HG03280 (cell line): ENCODE data around the gene DUSP10.
A peak's percentile ranks its signal among the peaks of the same experiment; 100 is the strongest.

Source experiments
- ATAC-seq: cut with Tn5 transposase; IDR thresholded peaks from one replicate; pipeline ENCODE4 v1.9.1; 2021; ENCODE audit warnings: mild to moderate bottlenecking, moderate library complexity; ENCODE audit not compliant: unreplicated experiment

DUSP10 gene

DNA sequence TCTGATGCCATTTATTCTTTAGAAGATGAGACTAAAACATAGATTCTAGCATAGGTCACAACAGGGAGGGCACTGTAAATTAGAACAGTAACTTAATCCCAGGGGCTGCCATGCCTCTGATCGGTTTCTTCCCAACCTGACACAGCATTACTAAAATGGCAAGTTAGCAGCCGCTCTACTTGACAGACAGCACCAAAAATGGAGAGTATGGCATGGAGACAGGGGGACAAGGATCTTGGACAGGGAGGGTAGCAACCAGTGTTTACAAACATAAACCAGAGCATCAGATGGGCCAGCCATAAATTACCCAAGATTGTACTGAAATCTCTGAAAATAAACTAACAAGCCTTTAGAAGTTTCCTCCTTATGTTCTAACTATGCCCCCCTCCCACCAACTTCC is 5.9 kb downstream of the DUSP10 start:
- no peak for ATAC-seq

DNA sequence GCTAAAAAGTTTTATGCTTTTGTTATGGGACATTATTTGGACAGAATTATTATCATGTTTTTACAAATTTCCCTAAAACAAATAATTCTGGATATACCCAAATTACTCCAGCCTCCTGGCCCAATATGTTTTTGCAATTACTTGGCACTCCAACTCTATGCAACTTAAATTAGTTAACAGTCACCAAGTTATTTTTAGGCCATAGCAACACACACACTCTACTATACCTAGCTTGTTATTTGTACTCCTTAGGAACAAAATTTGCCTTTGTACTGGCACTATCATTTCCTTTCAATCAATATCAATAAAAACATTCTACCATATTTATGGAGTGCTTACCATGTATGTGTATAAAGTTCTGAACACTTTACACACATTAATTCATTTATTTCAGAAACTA is 7.7 kb downstream of the DUSP10 start:
- no peak for ATAC-seq

DNA sequence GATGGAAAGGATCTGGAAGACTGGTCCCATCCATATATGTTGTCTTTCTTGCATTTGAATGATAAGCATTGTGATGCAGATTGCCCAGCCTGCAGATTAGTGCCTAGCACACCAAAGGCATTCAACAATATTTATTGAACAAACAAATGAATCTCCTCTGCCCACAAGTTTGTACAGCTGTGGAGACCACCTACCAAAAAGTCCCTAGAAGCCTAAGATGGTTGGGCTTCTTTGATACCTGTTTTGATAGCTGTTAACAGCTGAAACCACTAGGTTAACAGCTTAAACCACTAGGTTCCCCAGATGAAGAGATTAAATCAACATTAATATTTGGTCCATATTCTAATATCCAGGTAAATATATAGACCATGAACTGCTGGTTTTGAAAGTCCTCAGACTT is 9.8 kb downstream of the DUSP10 start:
- no peak for ATAC-seq

DNA sequence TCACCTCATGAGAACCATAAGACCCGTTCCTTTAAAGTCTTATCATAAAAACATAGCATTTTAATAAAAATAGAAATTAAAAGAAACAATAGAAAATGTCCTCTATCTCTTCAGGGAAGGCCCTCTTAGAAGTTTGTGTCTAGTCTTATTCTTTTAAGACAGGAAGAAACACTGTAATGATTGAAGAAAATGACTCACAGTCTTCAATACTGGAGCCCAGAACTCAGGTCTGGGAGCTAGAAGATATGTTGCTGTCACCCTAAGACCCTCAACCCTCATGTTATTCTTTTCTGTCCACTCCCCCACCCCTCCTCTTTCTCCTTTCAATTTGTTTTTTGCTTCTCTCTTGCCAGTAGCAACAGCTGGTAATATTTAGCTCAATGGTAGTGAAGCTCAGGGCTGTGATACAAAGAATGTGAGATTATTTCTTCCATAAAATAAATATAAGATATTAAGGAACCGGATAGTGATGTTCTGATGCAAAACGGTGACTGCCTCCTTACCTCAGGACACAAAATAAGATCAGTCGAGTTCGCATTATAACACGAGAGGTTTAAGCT is 12.0 kb downstream of the DUSP10 start:
- ATAC-seq = no peak

DNA sequence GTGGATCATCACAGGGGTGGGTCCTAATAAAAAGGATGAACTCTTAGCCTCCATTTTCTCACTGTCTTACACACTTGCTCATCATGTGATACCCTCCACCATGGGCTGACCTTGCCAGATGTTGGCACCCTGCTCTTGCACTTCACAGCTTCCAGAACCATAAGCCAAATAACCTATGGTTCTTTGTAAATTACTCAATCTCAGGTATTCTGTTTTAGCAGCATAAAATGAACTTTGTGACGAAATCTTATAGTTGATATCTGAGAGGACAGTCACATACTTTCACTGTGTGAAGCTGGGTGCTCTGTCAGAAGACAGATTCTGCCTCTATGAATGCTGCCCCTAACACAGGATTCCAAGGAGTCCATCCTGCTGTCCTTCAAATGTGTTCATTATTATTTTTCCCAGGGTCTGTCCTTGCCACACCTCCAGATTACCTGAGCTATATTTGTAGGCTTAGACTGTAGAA is 13.8 kb downstream of the DUSP10 start:
- ATAC-seq = no peak

DNA sequence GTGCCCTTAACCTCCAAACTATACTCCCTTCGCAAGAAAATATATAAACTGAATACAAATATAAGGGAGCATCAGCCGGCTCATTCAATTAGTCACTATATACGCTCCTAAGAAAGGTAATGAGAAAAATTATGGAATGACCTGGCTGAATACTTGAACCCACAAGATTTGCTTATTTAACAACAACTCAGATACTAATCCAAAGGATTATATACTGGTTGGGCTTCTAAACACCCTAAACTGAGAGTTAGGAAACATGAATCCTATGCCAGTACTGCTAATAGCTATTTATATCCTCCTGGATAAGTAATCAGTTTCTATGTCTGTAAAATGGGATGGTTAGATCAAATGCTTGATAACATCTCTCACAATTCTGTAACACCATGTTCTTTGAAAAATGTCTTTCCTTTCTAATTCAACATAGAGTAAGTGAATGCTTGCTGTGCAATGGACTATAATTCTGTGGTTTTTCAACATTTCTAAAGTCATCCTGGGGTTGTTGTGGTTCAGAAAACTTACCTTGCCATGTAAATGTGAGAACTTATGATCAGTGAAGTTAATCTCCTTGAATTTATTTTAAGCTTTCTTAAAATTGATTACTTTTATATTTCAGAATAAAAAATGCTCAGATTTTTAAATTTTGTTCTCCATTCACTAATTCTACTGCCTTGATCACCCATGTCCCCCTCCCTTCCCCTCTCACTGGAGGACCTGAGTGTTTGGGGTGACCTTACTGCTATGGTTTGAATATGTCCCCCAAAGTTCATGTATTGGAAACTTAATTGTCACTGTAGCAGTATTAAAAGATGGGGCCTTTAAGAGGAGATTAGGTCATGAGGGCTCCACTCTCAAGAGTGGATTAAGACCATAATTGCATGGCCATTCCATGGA is 14.5 kb downstream of the DUSP10 start:
- no peak for ATAC-seq

DNA sequence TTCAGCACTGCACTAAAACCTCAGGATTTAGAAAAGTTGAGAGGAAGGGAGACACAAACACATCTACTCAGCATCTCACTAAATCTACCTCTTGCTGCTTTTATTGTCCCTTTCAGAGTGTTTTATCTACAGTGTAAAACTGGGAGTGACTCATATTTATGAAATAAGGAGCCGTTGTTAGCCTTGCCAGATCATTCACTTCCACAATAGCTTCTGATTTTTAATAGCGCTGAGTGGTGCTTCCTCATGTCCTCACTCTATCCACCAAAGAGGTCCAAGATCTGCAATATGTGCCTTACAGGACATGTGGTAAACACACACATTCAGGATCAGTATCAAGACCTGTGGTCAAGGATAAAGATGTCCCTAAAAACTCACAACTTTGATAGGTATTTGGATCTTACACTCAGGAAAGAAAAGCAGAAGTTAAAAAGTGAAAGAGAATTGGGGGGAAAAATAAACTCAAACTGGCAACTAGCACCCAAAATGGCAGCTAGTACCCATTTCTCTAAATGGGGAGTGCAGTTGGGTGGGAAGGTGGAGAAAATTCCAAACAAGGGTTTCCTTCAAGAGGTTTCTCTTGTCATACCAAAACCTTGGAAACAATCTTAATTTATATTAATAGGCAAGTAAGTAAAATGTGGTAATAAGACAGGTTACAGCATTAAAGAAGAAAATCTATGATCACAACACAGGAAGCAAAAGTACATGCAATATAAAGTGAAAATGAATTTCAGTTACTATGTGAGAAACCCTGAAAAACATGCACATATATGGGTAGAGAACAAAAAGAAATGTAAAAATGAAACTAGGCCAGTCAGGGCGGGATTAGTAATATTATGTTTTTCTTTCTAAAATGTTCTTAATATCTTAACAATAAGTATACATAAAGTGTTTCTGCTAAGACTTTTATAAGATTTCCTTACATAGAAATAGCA is 15.9 kb downstream of the DUSP10 start:
- ATAC-seq = peak; percentile 81

DNA sequence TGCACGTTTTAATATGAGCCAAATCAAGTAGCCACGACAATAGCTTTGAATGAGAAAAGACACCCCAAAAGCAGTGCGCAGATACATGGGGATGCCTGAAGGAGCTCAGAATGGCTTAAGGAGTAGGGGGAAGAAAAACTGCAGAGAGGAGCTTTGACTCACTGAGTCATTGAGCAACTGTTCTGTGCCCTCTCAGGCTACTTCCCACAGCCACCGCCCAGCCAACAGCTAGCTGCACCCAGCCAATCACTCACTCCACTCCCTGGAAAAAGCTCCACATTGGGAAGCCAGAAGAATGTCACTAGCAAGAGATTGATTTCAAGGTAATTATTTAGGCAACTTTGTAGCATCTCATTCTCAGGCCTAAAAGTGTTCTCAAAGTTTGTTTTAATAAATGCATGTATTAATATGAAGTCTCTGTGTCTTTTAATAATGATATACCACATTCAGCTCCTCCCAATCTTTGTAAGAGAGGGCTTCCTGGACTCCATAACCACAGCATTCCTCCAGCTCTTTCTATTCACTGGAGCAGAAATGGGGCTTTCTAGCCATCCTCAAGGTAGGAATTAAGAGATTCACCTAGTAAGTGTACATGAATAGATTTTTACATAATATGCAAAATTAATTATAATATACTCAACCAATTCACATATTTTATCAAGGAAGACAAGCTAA is 16.8 kb downstream of the DUSP10 start:
- ATAC-seq = no peak

DNA sequence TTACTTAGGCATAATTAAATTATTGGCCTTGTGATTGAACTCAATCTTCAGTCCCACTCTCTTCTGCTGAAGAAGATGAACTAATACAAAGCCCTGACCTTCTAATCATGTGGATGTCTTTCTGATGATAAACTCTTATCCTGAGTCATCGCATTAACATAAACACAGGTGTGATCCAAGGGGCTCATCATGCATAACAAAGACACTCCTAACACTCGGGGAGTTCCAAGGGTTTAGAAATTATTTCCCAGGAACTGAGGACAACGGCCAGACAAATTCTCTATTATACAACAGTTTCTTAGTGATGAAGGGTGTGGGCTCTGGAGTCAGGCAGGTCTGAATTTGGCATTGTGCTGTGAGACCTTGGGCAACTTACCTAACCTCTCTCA is 18.0 kb downstream of the DUSP10 start:
- ATAC-seq = no peak

DNA sequence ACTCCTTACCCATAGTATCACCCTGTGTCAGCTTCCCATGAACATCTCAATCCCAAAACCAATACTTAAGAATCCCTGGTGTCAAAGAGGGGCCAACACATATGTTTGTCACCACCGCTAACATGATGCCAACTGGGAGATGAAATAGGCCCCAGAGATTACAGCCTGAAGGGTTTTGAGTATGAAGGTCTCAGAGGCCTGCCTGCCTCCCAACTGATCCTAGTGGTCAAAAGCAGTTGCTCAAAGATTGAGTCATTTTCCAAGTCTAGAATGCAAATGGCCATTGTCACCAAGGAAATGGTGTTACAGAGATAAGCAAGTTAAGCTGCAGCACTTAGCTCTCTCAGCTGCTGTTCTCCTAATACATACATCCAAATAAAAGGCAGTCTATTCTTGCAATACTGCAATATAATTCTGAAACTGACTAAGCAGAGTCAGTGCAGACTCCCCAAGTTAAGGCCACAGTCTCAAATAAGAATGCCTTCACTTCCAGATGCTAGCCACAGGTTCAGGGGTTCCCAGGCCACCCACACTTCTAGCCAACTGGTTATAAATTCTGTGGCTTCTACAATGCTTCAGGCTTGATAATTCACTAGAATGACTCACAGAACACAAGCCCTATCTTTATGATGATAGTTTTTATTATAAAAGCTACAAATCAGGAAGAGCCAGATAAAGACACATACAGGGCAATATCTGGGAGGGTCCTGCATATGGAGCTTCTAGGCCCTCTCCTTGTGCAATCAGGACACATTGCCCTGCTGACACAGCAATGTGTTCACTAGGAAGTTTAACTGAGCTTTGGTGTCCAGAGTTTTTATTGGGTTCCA is 18.7 kb downstream of the DUSP10 start:
- no peak for ATAC-seq

DNA sequence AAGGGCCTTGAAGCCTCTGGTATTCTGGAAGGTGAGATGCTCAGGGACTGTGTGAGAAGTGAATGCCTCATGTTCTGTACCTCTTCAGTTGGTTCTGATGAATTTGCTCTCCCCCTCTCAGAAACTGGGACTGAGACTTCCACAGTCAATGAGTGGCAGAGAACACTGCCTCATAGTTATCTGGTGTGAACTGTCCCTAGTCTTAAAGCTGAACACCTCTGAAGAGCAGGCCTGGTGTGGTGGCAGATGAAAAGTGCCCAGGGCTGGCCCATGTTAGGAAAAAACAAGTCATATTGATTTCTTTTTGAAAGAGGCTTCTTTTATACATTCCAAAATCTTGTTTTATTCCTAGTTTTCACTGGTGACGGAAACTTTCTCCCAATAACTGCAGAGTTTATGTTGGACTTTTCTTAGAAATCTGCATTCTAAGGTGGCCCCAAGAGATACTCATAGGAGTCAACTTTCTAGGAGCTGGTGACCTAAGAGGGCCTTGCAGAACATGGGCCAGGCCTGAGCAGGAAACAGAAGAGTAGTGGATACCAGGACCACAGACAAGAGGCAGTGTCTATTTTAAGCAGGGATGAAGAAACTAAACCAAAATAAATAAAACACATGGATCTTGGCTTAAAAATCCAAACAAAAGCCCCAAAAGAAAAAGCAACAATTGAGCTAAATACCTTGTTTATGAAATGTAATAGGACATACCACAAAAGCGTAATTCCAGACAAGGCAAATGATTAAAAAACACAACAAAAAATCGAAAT is 19.5 kb downstream of the DUSP10 start:
- no peak for ATAC-seq

DNA sequence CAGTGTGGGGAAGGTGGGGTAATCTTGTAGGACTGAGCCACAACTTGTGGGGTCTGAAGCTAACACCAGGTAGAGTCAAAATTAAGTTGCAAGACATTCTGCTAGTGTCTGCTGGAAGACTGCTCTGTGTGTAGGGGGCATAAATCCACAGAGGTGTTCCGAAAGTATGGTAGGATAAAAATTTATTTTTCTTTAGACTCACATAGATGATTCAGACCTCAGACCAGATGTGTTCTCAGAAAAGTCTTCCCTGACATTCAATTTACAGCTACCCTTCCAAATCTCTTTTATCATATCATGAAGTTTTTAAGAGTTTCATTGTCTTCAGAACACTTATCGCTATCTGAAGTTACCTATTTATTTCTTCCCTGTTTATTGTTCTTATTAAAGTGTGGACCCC is 21.3 kb downstream of the DUSP10 start:
- ATAC-seq = no peak

DNA sequence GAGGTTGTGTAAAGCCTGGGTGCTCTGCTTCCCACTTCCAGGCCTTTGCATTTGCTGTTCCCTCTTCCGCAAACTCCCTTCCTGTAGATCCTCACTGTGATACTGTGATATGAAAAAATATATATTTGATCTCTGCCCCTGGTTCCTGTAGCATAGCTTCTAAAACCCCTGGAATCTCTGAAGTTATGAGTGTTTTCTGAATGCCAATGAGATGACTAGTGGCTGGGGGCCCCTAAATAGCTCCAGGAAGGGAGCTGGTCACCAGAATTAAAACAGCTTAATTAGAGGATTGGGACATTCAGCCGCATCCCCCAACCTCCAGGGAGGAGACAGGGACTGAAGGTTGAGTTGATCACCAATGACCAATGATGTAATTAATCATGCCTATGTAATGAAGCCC is 21.9 kb downstream of the DUSP10 start:
- ATAC-seq = no peak

DNA sequence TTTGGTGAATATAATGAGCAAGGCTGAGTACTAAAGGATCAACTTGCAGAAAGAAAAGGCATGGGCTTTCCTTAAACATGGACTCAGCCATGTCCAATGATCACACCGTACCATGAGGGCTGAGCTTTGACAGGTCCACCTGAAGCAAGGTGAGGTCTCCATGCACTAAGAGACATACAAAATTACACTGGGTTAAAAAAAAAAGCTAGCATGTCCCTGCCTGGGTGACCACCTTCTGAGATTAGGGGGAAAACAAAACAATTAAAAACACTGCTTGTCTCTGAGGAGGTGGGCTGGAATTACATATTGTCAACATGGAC is 22.7 kb downstream of the DUSP10 start:
- no peak for ATAC-seq

DNA sequence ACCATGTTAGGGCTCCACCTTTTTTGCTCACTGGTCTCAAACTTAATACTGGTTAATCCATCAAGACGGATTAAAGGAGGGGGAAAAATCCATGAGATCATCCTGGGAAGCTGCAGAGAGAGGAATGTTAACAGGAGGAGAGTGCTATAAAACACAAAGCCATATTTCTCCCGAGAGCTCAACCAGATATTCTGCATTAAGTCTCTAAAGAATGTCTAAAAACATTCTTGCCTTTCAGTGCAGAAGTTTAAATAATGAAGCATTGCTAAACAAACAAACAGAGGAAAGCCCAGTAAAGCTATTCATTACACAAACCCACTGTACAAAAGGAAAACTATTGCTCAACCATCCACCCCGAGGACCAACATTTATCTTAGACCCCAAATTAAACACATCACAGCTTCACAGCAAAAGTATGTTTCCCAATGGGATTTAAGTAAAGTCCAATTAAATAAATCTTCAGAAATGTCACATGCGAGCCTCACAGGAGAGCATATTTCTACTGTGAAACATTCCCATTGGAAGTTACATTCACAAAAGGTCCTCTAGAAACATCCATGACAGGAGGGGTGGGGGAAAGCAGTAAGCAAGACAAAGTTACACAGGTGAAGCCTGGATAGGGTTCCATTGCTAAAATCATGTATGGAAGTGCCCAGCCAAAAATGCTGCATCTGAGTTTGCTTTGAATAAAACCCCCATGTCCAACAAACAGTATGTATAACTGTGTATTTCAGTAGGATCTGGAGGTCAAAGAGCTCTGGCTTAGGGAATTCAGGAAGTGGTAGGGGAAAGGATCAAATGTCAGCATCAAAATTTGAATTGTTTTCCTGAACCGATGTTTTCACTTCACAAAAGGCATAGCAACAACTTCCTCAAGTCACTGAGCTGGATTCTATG is 23.3 kb downstream of the DUSP10 start:
- ATAC-seq = no peak

DNA sequence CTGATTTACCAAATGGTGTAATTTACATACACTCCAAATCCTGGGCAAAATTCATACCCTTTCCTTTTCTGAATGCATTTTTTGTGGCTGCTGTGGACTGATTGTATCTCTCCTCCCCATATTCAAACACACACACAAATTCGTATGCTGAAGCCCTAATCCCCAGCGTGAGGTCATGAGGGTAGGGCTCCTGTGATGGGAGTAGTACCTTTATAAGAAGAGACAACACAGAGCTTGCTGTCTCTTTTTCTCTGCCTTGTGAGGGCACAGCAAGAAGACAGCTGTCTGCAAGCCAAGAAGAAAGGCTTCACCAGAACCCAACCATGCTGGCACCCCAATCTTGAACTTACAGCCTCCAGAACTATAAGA is 24.4 kb downstream of the DUSP10 start:
- no peak for ATAC-seq

DNA sequence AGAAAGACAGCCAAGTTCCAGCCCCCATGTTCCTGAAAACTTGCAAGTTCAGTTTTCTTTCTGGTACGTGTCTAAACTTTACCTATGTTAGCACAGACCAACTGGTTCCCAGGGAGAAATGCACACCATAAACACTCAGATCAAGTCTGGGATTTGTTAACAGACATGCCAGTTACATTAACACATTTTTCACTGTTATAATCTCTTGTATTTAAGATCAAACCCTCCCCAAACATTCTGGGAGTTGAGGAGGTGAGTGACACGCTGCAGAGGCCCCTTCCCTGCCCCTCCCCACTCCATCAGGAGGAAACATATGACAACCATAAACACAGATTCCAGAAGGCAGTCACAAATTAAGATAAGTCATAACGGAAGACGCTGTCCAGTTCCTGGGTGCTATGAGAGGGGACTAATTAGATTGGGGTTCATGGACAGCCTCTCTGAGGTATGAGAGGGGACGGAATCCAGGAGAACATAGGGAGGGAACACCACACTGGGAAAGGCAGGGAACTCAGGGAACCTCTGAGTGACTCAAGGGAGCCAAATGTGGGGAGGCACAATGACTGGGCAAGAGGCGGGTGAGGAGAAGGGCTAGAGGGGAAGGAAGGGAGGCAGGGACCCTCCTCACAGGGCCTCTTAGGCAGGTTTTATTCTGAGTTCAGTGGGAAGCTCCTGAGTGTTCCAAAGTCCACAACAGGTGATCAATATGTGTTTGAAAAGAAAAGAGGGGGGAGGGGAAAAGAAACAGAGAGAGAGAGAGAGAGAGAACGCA is 25.0 kb downstream of the DUSP10 start:
- no peak for ATAC-seq
